Kasumi-1 (cell line): Measurements from ENCODE around the gene ALPL.
"Not testable (repeated sequence)": the region's sequence is repeated elsewhere in the genome, so short reads cannot be mapped to it uniquely, and the experiment has no call there.

Source experiments
- DNase-seq, 2 experiments: peaks; one replicate each; lab custom pipeline; 2025; lab: John Stamatoyannopoulos, UW

ALPL gene

DNA sequence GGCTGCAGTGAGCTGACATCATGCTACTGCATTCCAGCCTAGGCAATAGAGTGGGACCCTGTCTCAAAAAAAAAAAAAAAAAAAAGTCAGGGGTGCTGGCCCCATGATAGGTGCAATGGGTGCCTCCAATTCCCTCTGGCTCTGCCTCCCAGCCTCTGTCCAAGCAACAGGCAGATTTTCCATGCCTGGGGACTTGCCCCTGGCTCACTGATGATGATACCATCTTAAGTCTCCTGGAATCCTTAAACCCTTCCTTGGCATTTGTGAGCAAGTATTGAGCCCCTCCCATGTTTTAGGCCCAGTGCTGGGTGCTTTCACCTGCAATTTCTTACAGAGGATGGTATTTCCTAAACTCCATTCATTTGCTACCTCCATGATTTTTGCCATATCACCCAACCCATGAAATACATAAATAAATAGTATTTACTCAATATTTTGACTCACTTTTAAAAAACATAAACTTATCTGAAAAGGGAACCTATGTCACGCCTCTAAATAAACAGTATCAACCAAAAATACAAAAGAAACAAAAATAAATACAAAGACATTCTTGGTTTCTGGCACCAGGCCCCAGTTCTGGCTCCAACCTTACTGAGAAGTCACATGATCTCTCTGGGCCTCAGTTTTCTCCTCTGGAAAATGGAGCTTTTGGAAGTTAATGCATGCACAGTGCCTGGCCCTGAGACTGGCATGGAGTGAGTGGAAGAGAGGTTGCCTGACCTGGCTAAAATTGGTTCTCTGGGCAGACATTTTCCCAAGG lies 1.5 kb upstream of the ALPL start:
- no peak for DNase-seq

DNA sequence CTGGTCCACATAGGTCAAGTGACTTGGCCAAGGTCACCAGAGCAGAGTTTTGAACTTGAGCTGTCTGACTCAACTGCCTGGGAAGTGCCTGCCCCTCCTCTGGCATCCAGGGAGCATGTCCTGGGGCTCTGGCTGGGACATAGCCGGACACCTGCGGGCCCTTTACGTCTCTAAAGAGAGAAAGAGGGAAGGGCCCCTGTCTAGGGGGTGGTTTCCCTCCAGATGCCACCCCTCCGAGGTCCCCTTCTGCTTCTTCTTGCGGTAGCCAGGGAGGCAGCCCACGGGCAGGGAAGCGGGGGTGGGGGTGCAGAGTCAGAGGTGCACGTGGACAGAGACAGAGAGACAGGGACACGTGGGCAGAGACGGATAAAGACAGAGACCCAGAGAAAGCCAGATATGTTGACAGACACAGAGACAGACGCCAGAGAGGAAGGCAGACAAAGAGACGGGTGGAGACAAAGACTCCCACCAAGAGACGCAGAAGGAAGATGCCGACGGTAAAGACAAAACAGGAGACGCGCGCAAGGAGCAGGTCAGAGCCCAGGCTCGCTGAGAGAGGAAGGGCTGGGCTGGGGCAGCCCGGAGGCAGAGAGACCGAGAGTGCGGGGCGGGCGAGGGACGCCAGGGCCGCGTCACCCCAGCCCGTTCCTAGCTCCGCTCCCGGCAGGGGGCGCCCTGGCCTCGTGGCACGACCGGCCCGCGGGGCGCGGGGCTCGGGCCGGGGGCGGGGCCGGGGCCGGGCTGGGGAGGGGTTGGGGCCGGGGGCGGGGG lies 458 bp upstream of the ALPL start:
- DNase-seq: peak; percentile 34 to 53

DNA sequence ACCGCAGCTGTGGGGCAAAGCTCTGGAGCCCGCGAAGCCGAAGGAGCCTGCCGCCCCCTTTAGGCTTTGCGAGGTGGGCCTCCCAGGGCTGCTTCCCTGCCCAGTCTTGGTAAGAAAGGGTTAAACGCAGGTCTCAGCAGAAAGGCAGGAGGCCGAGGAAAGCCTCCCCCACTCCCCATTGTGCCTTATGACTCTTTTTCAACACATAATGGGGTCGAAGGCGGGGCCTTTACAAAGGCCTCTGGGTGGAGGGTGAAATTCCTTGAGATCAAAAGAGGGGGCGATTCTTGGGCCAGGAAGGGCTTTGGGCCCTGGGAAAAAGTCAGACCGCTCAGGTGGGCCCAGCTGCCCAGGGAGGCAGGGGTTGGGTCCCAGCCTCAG lies 880 bp downstream of the ALPL start:
- DNase-seq: no peak

- DNase-seq: no peak
Observed at GRCh38 chr1:21510885-21511578, 1.8 kb downstream of the ALPL start.

- no peak for DNase-seq
Observed at GRCh38 chr1:21511579-21512522, 2.6 kb downstream of the ALPL start.

DNA sequence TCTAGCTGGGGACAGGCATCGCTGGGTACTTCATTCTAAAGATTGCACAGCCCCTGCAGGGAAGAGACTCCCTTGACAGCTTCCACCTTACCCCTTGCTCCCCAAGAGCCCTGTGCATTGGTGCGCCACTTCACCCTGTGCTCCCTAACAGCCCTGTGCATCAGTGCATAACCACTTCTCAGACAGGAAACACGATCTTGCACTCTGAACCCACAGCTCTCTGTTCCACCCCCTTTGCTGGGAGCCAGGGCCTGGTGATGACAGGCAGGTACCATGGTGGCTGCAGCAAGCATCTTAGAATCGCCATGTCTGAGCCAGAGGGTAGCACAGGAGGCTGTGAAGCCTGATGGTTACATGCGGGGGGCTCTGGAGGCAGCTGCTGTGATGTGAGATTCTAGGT lies 5.0 kb downstream of the ALPL start:
- DNase-seq: no peak

DNA sequence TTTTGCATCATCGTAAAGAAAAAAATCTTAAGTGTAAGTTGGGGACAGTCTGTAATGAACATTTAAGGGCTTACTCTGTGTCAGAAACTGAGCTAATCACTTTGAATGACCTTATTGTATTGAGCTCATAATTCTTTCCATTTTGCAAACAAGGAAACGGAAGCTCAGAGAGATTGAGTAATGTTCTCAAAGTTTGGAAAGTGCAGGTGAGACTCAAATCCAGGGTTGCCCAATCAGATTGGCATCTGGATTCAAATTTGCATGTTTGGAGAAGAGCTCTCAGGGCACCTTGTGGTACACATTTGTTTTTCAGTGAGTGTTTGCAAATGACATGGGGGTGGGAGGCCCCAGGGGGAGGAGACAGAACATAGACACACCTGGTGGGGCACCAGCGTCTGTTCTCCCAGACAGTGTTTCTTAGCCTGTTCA lies 8.0 kb downstream of the ALPL start:
- no peak for DNase-seq

DNA sequence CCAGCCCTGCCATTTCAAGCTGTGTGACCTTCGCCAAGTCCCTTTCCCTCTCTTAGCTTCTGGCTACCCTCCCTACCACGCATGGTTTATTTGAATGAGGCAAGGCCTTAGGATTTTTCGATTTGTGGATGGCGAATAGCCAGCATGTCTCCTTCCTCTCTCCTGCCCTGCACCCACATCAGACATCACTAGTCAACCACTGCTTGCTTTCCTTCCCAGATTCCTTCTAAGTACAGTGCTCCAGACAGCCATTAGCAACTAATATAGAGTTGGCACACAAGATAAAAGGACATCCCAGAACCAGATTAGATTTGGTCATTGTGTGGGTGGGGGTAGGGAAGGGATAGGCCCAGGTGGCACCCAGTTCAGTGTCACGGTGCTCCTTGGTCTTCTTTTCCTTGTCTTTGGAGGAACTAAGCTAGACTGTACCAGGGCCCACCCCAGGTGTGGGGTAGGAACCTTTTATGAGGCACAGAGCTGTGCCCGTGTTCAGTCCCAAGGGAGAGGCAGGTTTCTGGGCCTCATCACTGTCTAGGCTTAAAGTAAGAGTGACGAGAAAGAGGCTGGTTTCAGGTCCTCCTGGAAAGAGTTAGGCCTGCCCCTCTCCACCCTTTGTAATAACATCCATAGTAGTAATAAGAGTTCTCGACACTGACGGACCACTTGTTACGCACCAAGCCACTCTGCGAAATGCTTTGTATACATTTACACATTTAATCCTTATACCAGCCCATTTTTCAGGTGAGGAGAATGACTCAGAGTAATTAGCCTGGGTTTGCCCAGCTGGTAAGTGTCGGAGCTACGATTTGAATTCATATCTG lies 8.6 kb downstream of the ALPL start:
- DNase-seq: no peak

DNA sequence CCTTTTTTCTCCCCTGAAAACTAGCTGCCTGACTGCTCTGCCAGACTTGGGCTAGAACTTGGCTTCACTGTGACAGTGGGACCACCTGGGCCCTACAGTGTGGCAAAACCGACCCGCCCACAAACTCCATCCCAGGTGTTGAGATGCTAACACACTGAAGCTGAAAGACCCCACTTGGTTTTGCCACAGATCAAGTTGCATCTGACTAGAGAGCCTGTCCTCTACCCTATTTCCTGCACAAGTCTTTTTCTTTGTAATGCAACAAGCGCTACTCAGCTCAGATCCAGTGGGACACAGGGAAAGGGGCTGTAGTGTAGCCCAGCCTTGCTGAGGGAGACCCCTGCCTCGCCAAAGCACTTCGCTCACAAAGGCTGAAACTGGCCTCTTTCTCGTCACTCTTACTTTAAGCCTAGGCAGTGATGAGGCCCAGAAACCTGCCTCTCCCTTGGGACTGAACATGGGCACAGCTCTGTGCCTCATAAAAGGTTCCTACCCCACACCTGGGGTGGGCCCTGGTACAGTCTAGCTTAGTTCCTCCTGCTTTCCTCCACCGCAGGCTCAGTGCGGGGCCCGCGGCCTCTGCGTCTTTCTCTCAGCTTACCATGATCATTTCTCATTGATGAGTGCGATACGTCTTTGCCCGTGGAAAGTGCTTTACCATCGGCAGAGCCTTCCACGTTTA lies 9.7 kb downstream of the ALPL start:
- DNase-seq: no peak

GRCh38 chr1:21519486-21520070 lies 10.4 kb downstream of the ALPL start:
- DNase-seq: not testable (repeated sequence)

GRCh38 chr1:21520899-21521716 lies 11.9 kb downstream of the ALPL start:
- no peak for DNase-seq

- DNase-seq: no peak
Observed at GRCh38 chr1:21521717-21522060, 12.5 kb downstream of the ALPL start.

DNA sequence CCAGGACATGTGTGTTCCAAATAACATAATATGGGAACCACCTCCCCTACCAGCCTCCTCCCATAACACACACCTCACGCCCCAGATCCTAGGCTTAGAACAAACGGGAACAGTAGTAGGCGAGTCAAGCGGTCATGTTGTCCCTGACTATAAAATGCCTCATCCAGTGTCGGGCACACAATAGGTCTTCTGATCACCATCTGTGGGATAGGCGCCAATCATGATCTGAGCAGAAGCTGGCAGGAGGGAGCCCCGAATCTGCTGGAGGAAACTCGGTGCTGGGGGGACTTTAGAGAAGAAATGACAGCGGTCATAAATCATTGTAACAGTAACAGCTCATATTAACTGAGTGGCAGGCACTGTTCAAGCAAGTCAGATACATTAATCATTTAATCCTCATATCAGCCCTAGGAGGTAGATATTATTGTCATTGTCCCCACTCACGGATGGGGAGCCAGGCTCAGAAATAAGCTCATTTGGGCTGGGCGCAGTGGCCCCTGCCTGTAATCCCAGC lies 13.4 kb downstream of the ALPL start:
- no peak for DNase-seq

GRCh38 chr1:21523297-21523813 lies 14.1 kb downstream of the ALPL start:
- DNase-seq: no peak

- no peak for DNase-seq
Observed at GRCh38 chr1:21524220-21524619, 15.0 kb downstream of the ALPL start.

DNA sequence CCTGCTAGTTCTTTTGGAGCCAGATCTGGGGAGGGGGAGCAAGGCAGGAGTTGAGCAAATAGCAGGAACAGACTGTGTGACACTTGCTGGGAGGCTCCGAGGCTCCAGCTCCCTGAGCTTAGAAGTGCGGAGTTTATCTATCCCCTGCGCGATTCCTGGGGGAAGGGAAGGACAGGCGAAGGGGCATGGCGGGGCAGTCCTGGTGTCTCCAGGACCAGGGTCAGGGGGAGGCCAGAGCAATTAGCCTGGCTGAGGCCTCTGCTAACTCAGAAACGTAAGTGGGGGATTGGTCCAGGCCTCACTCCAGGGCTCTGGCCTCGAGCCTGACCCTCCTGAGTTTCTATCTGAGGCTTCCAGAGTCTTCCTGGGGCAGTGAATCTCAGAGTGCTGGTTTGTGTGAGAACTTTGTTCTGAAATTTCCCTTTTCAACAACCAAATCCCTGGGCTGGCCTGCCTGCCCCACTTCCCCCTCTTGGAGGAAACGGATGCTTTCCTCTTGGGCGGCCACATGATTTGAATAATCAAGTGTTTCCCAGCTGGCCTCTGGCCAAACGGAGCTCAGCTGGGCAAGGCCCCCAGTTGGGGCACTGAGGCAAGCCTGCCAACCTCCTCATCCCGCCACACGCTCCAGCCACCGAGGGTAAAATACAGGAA lies 15.6 kb downstream of the ALPL start:
- DNase-seq: peak; percentile 29 to 41

GRCh38 chr1:21525340-21525717 lies 16.1 kb downstream of the ALPL start:
- no peak for DNase-seq

- DNase-seq: no peak
Observed at GRCh38 chr1:21526441-21526840, 17.2 kb downstream of the ALPL start.
